ENCODE data around the gene POU4F1.
"Not testable (repeated sequence)": the region's sequence is repeated elsewhere in the genome, so short reads cannot be mapped to it uniquely, and the experiment has no call there.

The POU4F1 gene, protein sequence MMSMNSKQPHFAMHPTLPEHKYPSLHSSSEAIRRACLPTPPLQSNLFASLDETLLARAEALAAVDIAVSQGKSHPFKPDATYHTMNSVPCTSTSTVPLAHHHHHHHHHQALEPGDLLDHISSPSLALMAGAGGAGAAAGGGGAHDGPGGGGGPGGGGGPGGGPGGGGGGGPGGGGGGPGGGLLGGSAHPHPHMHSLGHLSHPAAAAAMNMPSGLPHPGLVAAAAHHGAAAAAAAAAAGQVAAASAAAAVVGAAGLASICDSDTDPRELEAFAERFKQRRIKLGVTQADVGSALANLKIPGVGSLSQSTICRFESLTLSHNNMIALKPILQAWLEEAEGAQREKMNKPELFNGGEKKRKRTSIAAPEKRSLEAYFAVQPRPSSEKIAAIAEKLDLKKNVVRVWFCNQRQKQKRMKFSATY

GRCh38 chr13:78603240-78603957, at the start of gene POU4F1:
TSS of gene POU4F1 (minus strand) at chr13:78603552. CDS start at chr13:78603326, 226 bp downstream.
- DNase-seq (ENCODE audit: low spot score) = no peak

DNA sequence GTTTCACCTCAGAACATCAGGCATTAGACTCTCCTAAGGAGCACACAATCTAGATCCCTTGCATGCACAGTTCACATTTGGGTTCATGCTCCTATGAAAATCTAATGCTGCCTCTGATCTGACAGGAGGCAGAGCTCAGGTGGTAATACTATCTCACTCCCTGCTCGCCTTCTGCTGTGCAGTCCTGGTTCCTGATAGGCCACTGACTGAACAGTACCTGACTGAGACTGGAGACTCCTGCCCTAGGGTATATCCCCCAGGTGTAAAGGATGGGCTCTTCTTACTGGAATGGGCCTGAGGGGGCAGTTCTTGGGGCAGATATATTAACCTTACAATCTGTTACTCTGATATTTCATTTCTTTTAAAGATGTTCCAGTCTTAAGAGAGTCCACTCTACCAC, 49.3 kb upstream of the POU4F1 start:
- no peak for DNase-seq (ENCODE audit: low spot score)

DNA sequence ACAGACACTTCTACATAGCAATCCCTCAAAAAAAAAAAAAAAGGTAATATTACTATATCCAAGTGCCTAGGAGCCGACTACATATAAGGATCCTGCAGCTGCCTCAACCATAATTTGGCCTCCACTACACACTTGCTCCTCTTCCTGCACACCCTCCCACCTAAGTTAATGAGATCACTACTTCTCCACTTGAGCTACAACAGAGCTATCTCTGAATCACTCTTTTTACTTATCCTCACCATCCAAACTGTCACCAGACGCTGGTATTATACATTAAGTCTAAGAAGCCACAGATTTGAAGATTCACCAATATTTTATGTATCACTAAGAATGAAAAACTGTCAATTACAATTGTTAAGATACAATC, 47.3 kb upstream of the POU4F1 start:
- DNase-seq (ENCODE audit: low spot score) = no peak

GRCh38 chr13:78649997-78650716, 46.8 kb upstream of the POU4F1 start:
- DNase-seq (ENCODE audit: low spot score) = peak; percentile 32

GRCh38 chr13:78647109-78647678, 43.8 kb upstream of the POU4F1 start:
- DNase-seq (ENCODE audit: low spot score) = not testable (repeated sequence)

DNA sequence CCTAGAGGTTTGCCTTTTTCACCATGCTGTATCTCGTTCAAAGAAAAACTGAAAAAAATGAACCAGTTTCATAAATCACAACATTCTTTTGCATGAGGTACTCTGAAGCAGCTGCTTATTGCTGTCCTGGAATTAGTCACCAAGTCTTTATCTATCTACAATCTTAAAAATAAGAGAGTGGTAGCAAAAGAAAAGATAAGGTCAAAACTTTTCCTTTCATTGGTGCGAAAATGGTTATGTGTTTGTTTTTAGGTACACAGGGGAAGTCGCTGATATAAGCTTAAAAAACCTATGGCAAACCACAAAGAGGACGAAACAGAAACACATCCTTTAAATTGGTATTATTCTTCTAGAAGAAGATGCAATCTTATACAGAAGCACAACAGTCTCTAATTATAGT, 34.9 kb upstream of the POU4F1 start:
- DNase-seq (ENCODE audit: low spot score) = no peak

- no peak for DNase-seq (ENCODE audit: low spot score)
These were observed 33.1 kb upstream of the POU4F1 start for GRCh38 chr13:78636495-78636894.

DNA sequence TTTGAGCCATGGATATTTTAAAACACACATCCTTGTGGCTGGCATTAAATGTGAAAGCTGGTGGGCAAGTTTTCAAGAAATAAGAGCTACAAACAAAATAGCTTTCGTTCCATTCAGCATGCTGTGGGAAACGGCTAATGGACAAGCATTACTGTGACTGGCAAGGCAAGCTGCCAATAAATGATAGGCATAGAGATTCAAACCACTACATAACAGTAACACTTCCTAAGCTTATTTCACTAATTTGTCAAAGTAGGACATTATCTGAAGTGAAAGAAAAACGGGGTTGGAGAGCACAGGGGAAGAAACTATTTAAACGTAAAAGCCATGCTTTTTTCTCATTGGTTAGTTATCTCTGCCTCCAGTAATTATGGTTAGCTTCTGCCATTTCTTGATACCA, 29.6 kb upstream of the POU4F1 start:
- no peak for DNase-seq (ENCODE audit: low spot score)

- DNase-seq (ENCODE audit: low spot score) = no peak
These were observed 27.7 kb upstream of the POU4F1 start for GRCh38 chr13:78631077-78631476.

DNA sequence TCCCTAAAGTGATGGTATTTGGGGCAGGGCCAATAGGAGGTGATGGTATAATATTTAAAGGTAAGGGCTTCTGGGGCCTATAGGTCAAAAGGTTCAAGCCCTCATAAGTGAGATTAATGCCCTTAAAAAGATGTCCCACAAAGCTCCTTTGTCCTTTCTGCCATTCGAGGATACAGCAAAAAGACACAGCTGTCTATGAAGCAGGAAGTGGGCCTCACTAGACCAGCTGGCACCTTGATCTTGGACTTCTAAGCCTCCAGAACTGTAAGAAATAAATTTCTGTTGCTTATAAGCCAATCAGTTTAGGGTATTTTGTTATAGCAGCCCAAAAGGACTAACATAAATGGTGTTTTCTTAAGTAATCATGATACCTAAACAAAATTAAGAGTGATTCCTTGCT, 27.2 kb upstream of the POU4F1 start:
- no peak for DNase-seq (ENCODE audit: low spot score)

DNA sequence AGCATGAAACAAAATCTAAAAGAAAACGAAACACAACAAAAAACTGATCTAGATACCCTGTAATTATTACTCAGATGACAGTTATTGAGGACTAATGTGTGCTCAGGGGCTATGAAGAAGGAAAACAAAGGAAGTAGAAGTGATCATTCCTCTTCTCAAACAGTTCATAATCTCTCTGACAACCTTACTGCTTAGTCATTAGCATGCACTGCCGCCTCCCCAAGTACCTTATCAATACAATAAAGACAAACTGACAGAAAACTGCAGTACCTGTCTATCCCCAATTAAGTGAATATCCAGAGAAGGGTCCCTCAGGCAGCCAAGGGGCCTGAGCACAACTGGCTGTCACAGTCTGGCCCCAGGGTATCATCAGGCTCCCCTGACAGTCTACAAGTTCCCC, 22.0 kb upstream of the POU4F1 start:
- no peak for DNase-seq (ENCODE audit: low spot score)

- no peak for DNase-seq (ENCODE audit: low spot score)
These were observed 19.8 kb upstream of the POU4F1 start for GRCh38 chr13:78623132-78623531.

GRCh38 chr13:78620936-78621470, 17.7 kb upstream of the POU4F1 start:
- DNase-seq (ENCODE audit: low spot score) = no peak

GRCh38 chr13:78618411-78618810, 15.1 kb upstream of the POU4F1 start:
- DNase-seq (ENCODE audit: low spot score) = no peak

DNA sequence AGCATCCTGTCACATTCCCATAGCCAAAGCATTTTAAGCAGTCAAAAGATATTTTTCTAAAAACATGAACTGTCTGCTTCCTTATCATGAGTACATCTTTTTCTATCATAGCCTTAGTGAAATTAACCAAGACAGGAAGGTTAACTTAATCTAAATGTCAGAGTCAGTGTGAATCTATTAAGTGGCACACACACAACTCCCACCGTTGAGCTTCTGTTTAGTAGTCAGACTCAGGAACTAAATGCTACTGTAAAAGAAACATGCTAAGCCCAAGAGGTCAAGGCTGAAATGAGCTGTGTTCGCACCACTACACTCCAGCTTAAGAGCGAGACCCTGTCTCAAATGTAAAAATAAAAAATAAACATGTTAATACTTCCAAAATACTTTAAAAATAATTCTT, 7.7 kb upstream of the POU4F1 start:
- no peak for DNase-seq (ENCODE audit: low spot score)

DNA sequence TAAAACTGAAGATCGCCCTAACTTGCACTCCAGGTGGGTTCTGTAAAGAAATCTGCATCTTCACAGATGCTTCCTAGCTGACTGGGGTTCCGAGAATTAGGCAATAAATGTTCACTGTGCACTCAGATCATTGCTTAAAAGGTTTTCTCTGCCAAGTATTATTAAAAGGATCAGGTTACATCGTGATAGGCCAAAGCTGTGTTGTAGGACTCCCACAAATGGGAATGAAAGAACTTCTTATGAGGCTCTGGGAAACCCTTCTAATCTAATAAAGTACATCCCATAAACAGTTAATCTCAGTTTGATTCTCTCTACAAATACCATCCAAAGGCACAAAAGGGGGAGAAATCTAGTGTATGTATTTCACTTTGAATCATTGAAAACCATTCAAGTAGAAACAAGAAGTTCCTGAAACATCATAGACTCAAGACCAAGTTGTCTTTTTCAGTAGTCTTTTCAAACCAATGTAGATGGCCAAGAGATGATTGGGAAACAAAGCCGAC, 7.1 kb upstream of the POU4F1 start:
- DNase-seq (ENCODE audit: low spot score) = no peak

DNA sequence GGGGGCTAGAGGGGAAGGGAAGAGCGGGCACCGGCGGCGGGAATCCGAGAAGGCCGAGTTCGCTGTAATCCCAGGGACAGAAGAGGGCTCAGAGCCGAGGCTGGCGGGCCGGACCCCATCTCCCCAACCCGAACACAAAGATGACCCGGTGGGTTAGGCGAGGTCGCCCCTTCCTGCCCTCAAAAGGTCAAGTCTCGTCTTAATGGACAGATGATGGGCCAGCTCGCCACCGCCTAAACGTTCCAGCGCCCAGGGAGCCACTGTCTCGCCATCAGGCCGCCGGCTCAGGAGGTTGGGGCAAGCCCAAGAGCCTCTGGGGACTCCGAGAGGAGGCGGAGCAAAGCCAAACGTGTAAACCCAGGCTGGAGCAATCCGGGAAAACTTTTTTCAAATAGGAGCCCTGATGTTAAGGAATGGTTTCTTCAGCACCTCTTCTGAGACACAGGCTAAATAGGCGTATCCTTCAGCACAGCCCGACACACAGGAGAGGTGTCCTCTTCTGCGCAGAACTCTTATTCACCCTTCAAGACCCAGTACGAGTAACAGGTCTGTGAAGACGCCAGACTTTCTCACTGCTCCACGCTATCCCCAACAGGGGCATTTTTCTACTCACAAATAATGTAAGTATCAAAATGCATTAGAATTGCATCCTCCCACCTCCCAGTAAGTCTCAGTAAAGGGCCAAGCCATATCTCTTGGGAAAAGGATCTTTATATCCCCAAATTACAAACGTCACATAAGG, 6.3 kb upstream of the POU4F1 start:
- DNase-seq (ENCODE audit: low spot score) = no peak

DNA sequence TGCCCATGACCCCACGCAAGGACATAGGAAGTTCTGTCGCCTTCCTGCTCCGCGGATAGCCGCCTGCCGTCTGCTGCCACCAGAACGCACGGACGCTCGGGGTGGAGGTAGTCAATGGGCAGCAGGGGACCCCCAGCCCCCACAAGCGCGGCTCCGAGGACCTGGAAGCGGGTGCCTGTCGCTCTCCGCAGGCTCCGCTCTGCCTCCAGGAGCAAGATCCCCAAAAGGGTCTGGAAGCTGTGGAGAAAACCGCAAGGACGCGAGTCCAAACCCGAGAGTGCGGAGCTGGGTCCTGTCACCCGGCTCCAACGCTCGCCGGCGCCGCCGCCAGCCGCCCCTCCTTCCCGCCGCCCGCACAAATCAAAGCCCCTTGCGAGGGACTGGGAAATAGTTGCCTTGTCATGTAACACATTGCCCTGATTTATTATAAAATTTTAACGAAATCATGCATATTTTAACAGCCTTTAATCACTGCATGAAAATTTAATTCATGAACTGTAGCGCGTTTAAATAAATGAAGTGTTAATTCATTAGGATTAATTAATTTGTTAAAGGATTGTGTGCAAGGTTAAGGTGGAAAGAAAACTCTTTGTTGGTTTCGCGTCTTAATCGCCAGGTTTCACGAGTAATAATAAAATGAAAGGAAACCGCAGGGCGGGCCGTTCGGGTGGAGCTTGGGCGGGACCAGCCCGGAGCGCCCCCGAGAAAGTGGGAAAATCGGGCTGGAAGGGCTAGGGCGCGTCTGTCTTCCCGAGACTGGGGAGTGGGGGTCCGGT, 5.5 kb upstream of the POU4F1 start:
- no peak for DNase-seq (ENCODE audit: low spot score)

GRCh38 chr13:78608252-78608687, 4.9 kb upstream of the POU4F1 start:
- no peak for DNase-seq (ENCODE audit: low spot score)

All from kidney capillary endothelial cell (primary cell).